DMS153 (cell line): ENCODE data around the gene TM7SF2.
A peak's percentile ranks its signal among the peaks of the same experiment; 100 is the strongest.

Source experiments
- DNase-seq: peaks from one replicate; lab custom pipeline; 2025; lab: John Stamatoyannopoulos, UW

The TM7SF2 gene

GRCh38 chr11:65090628-65091027 is 21.0 kb upstream of the TM7SF2 start:
- no peak for DNase-seq

GRCh38 chr11:65095427-65095826 is 16.2 kb upstream of the TM7SF2 start:
- DNase-seq = no peak

GRCh38 chr11:65095974-65096806 is 15.5 kb upstream of the TM7SF2 start, which contains the start of gene VPS51:
Gene VPS51 (plus strand): TSS chr11:65096214. CDS start chr11:65096251, 37 bp downstream.
- DNase-seq = peak; percentile 78

- DNase-seq = no peak
Measured at GRCh38 chr11:65096926-65097325, 14.7 kb upstream of the TM7SF2 start.

GRCh38 chr11:65100674-65101350 is 10.9 kb upstream of the TM7SF2 start:
- no peak for DNase-seq

- DNase-seq = peak; percentile 38
Measured at GRCh38 chr11:65102142-65103095, 9.3 kb upstream of the TM7SF2 start.

GRCh38 chr11:65103476-65103875 is 8.2 kb upstream of the TM7SF2 start:
- DNase-seq = no peak

- no peak for DNase-seq
Measured at GRCh38 chr11:65104628-65105027, 7.0 kb upstream of the TM7SF2 start.

- no peak for DNase-seq
Measured at GRCh38 chr11:65107078-65107477, 4.6 kb upstream of the TM7SF2 start.

- DNase-seq = no peak
Measured at GRCh38 chr11:65107751-65108468, 3.8 kb upstream of the TM7SF2 start.

- no peak for DNase-seq
Measured at GRCh38 chr11:65108469-65109123, 3.1 kb upstream of the TM7SF2 start.

- no peak for DNase-seq
Measured at GRCh38 chr11:65109231-65110198, 2.2 kb upstream of the TM7SF2 start.

- peak; percentile 55 for DNase-seq
Measured at GRCh38 chr11:65110354-65110861, 1.3 kb upstream of the TM7SF2 start.

GRCh38 chr11:65111159-65111743 is 421 bp upstream of the TM7SF2 start:
- DNase-seq = no peak

- DNase-seq = peak; percentile 16
Measured at GRCh38 chr11:65112546-65113360, 1.1 kb downstream of the TM7SF2 start.

- DNase-seq = no peak
Measured at GRCh38 chr11:65113361-65113756, 1.7 kb downstream of the TM7SF2 start.

GRCh38 chr11:65113839-65114238 is 2.2 kb downstream of the TM7SF2 start:
- DNase-seq = no peak

- DNase-seq = no peak
Measured at GRCh38 chr11:65114538-65115171, 3.0 kb downstream of the TM7SF2 start.
